Loucy (cell line): Measurements from ENCODE around the gene KIF20B.

ENCODE experiments used
- H2AFZ ChIP-seq: fragments of 200-600 bp; sonication (generic); 2 replicates; pipeline ENCODE4 v1.6.0; 2016; ENCODE audit warnings: antibody characterized with exemption, mild to moderate bottlenecking, low read length, moderate library complexity
- H3F3A ChIP-seq: fragments of 200-600 bp; 2 replicates; pipeline ENCODE4 v1.6.0; 2016; ENCODE audit warnings: antibody characterized with exemption, low read depth, mild to moderate bottlenecking
- H3K27me3 ChIP-seq: fragments of 200-600 bp; sonication (generic); 2 replicates; pipeline ENCODE4 v1.6.1; 2014; ENCODE audit warnings: low read length, mild to moderate bottlenecking; ENCODE audit not compliant: insufficient read depth, poor library complexity, severe bottlenecking
- H3K36me3 ChIP-seq: fragments of 200-600 bp; sonication (generic); 2 replicates; pipeline ENCODE4 v1.6.1; 2016; ENCODE audit warnings: low read length; ENCODE audit not compliant: insufficient read depth
- H3K4me1 ChIP-seq: fragments of 200-600 bp; sonication (generic); 2 replicates; pipeline ENCODE4 v1.5.1; 2014; ENCODE audit warnings: low read length, mild to moderate bottlenecking; ENCODE audit not compliant: insufficient read depth, poor library complexity, severe bottlenecking
- H3K4me2 ChIP-seq: fragments of 200-600 bp; sonication (generic); 2 replicates; pipeline ENCODE4 v1.6.0; 2014; ENCODE audit warnings: antibody characterized with exemption, low read length, low read depth, mild to moderate bottlenecking; ENCODE audit not compliant: poor library complexity, severe bottlenecking
- H3K4me3 ChIP-seq: fragments of 200-600 bp; sonication (generic); 2 replicates; pipeline ENCODE4 v1.5.1; 2014; ENCODE audit warnings: low read length, mild to moderate bottlenecking, mixed read lengths; ENCODE audit not compliant: poor library complexity, severe bottlenecking
- H3K79me2 ChIP-seq: fragments of 200-600 bp; sonication (generic); 2 replicates; pipeline ENCODE4 v1.6.1; 2014; ENCODE audit warnings: low read length; ENCODE audit not compliant: insufficient read depth
- H3K9ac ChIP-seq: fragments of 200-600 bp; sonication (generic); 2 replicates; pipeline ENCODE4 v1.6.0; 2014; ENCODE audit warnings: mild to moderate bottlenecking, low read depth, low read length, moderate library complexity; ENCODE audit not compliant: poor library complexity, severe bottlenecking
- H3K9me2 ChIP-seq: fragments of 200-600 bp; sonication (generic); replicated peaks from 2 replicates; pipeline ENCODE4 v1.6.1; 2016; ENCODE audit warnings: low read depth, low read length, mixed read lengths
- H3K9me3 ChIP-seq: fragments of 200-600 bp; sonication (generic); 2 replicates; pipeline ENCODE4 v1.6.1; 2014; ENCODE audit warnings: mild to moderate bottlenecking, antibody characterized with exemption, low read length, low read depth; ENCODE audit not compliant: insufficient read depth
- H4K20me1 ChIP-seq: fragments of 200-600 bp; sonication (generic); 2 replicates; pipeline ENCODE4 v1.6.0; 2014; ENCODE audit warnings: antibody characterized with exemption, low read length, mild to moderate bottlenecking; ENCODE audit not compliant: insufficient read depth, poor library complexity, severe bottlenecking
- EZH2phosphoT487 ChIP-seq: fragments of 200-600 bp; IDR thresholded peaks from 2 replicates; pipeline ENCODE4 v1.6.1; 2018; ENCODE audit warnings: antibody characterized with exemption, mild to moderate bottlenecking, moderate library complexity, borderline replicate concordance
- TF ChIP-seq, protein P1 (sequence below): fragments of 200-600 bp; sonication (generic); conservative IDR thresholded peaks from 2 replicates; pipeline ENCODE4 v1.5.1; 2014; ENCODE audit warnings: mild to moderate bottlenecking, antibody characterized with exemption, low read length

KIF20B gene

DNA sequence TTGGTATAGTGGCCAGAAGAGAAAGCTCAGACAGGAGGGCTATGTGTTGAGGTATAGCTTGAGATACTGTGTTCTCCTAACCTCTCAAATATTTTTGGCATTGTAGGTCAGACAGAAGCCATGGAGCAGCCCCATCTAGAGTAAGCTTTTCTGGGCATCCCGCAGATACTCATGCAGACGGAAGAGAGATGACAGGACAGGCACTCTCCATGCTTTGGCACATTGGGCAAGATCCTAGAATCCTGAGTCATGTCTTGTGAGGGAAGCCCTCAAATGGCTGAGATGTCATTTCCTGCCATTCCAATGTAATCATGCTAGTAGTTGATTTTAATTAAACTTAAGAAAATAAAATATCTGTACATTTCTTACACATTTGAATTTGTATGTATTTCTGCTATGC, 16.8 kb upstream of the KIF20B start:
- H3K4me1 ChIP-seq: peaks cover 24% of the 10 kb centered on the region
- no peaks in the 10 kb centered on the region for H3K27me3 ChIP-seq
- no peaks in the 10 kb centered on the region for H3K36me3 ChIP-seq
- no peak overlapping the region for H3K9ac ChIP-seq
- no peaks in the 10 kb centered on the region for H3K9me2 ChIP-seq
- H3K4me2 ChIP-seq: no peak overlapping the region
- no peaks in the 10 kb centered on the region for H4K20me1 ChIP-seq
- H3K9me3 ChIP-seq: no peaks in the 10 kb centered on the region
- H3K4me3 ChIP-seq: no peak overlapping the region
- H3K79me2 ChIP-seq: no peaks in the 10 kb centered on the region
- TF ChIP-seq EZH2phosphoT487: no peak
- TF ChIP-seq, protein P1, sequence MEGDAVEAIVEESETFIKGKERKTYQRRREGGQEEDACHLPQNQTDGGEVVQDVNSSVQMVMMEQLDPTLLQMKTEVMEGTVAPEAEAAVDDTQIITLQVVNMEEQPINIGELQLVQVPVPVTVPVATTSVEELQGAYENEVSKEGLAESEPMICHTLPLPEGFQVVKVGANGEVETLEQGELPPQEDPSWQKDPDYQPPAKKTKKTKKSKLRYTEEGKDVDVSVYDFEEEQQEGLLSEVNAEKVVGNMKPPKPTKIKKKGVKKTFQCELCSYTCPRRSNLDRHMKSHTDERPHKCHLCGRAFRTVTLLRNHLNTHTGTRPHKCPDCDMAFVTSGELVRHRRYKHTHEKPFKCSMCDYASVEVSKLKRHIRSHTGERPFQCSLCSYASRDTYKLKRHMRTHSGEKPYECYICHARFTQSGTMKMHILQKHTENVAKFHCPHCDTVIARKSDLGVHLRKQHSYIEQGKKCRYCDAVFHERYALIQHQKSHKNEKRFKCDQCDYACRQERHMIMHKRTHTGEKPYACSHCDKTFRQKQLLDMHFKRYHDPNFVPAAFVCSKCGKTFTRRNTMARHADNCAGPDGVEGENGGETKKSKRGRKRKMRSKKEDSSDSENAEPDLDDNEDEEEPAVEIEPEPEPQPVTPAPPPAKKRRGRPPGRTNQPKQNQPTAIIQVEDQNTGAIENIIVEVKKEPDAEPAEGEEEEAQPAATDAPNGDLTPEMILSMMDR: no peak
- no peak overlapping the region for H2AFZ ChIP-seq
- H3F3A ChIP-seq: no peaks in the 10 kb centered on the region

DNA sequence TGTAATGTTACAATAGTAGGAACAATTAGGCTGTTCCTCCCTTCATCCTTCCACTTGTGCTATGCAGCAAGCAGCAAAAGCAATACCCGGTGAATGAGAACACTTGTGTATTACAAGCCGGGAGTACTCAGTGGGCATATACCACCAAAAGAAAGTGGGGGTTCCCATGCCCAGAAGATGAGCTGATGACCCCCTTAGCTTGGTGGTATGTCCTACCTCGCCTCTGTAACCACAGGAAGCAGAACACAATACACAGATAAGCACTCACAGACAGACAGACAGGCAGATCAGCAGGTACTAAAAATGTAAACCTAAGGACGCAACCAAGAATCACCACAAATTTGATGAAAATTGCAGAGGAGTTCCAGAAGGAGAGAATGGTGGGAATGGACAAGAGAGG, 15.5 kb upstream of the KIF20B start:
- no peaks in the 10 kb centered on the region for H3K27me3 ChIP-seq
- H3K9me3 ChIP-seq: no peaks in the 10 kb centered on the region
- H3K4me3 ChIP-seq: peak overlapping the region; percentile 4
- no peaks in the 10 kb centered on the region for H3K79me2 ChIP-seq
- no peak overlapping the region for H3K9ac ChIP-seq
- TF ChIP-seq, protein P1: no peak
- TF ChIP-seq EZH2phosphoT487: no peak
- H3K4me2 ChIP-seq: peak overlapping the region; percentile 65
- peaks cover 24% of the 10 kb centered on the region for H3K4me1 ChIP-seq
- no peaks in the 10 kb centered on the region for H3F3A ChIP-seq
- H4K20me1 ChIP-seq: no peaks in the 10 kb centered on the region
- H3K9me2 ChIP-seq: no peaks in the 10 kb centered on the region
- no peaks in the 10 kb centered on the region for H3K36me3 ChIP-seq
- peak overlapping the region; percentile 5; the same call in 1 of the 2 replicates for H2AFZ ChIP-seq

DNA sequence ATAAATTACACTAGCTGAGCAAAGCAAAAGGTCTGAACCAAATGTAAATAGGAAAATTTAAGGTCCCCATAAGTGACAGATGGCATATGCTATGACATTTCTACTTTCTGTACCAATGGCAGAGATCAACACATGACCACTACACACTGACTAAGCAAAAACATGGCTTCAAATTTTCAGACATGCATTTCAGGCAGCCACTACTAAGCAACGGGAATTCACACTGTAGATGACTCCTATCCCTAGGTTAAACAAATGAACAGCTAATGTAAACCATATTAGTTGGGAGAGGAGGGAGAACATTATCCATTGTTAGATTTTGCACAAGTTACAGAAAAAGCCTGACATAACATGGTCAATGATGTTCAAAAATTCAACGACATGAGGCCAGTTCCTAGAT, 11.4 kb upstream of the KIF20B start:
- H3K27me3 ChIP-seq: no peaks in the 10 kb centered on the region
- H3K9me3 ChIP-seq: no peaks in the 10 kb centered on the region
- H3K4me3 ChIP-seq: no peak overlapping the region
- H3K9me2 ChIP-seq: no peaks in the 10 kb centered on the region
- TF ChIP-seq, protein P1: no peak
- no peak for TF ChIP-seq EZH2phosphoT487
- H3F3A ChIP-seq: no peaks in the 10 kb centered on the region
- H3K79me2 ChIP-seq: no peaks in the 10 kb centered on the region
- H3K36me3 ChIP-seq: no peaks in the 10 kb centered on the region
- no peaks in the 10 kb centered on the region for H4K20me1 ChIP-seq
- H3K9ac ChIP-seq: no peak overlapping the region
- no peak overlapping the region for H3K4me2 ChIP-seq
- peaks cover 16% of the 10 kb centered on the region for H3K4me1 ChIP-seq
- H2AFZ ChIP-seq: no peak overlapping the region
